ENCODE results near the gene TRPC3. TPM values are rescaled to one million over a fixed set of nuclear protein-coding genes. Genes with fewer than 3 reads are reported as not detected.

Gene TRPC3
- total RNA-seq, 1 donor: under 0.01 TPM

DNA sequence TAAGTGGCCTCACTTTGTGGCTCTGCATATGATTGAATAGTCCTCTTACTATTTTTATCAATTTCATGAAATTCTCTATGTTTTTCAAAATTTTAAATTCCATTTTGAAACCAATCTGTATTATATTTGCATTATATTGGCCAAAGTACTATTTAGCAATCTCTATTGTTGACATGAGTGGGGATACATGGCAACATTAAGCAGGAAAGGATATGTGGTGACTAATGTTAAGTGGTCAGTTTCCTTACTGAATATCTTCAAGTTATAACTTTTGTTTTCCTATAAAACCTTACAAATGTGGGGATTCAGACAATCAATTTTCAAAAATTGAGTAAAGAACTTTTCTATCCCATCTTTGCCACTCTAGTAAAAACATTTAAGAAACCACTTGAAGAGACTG is 91.7 kb downstream of the TRPC3 start:
- Histone ChIP-seq H3K4me2 (ENCODE audit: insufficient read depth, low read length) (no peak overlapping the region), H3K27me3 (ENCODE audit: insufficient read depth, low read length) (no peaks in the 10 kb centered on the region), H4K20me1 (ENCODE audit: insufficient read depth, low read length) (no peaks in the 10 kb centered on the region), H3K4me3 (ENCODE audit: insufficient read depth, low read length) (no peak overlapping the region), H3K9me3 (ENCODE audit: low read depth, low read length) (no peaks in the 10 kb centered on the region), H3K36me3 (ENCODE audit: insufficient read depth, low read length) (peaks cover 39% of the 10 kb centered on the region), H3K4me1 (ENCODE audit: insufficient read depth, low read length) (no peaks in the 10 kb centered on the region), H3K27ac (ENCODE audit: low read depth, low read length) (no peak overlapping the region), H3K79me2 (ENCODE audit: insufficient read depth, low read length) (no peaks in the 10 kb centered on the region), H2AFZ (ENCODE audit: low read length) (no peak overlapping the region)
- TF ChIP-seq CTCF (IDR thresholded peaks at IDR 0.05; ENCODE audit: extremely low read depth, low read depth, low read length): no peak
- DNase-seq (ENCODE audit: insufficient read length, low spot score, missing footprints): no peak

DNA sequence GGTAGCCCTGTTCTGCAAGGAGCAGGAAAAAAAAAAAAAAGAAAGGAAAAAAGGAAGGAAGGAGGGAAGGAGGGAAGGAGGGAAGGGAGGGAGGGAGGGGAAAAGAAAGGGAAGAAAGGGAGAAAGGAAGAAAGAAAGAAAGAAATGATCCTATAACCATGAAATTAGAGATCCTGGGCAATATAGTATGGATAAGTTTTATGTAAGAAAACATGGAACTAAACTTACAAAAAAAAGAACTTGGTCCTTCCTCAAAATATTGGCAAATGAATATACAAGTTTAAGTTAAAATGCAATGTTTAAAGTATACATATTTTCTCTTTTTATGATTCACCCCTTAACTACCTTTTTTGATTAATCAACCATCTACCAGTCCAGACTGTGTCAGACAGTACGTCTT is 100.5 kb downstream of the TRPC3 start:
- H3K4me3 ChIP-seq (ENCODE audit: insufficient read depth, low read length): no peak overlapping the region
- TF ChIP-seq CTCF (IDR thresholded peaks at IDR 0.05; ENCODE audit: extremely low read depth, low read depth, low read length): no peak
- no peak for DNase-seq (ENCODE audit: insufficient read length, low spot score, missing footprints)
- no peak overlapping the region for H2AFZ ChIP-seq (ENCODE audit: low read length)
- H3K4me1 ChIP-seq (ENCODE audit: insufficient read depth, low read length): no peaks in the 10 kb centered on the region
- H3K27me3 ChIP-seq (ENCODE audit: insufficient read depth, low read length): no peaks in the 10 kb centered on the region
- no peaks in the 10 kb centered on the region for H3K79me2 ChIP-seq (ENCODE audit: insufficient read depth, low read length)
- H3K36me3 ChIP-seq (ENCODE audit: insufficient read depth, low read length): peaks cover 30% of the 10 kb centered on the region
- no peaks in the 10 kb centered on the region for H3K9me3 ChIP-seq (ENCODE audit: low read depth, low read length)
- no peaks in the 10 kb centered on the region for H4K20me1 ChIP-seq (ENCODE audit: insufficient read depth, low read length)
- no peak overlapping the region for H3K27ac ChIP-seq (ENCODE audit: low read depth, low read length)
- H3K4me2 ChIP-seq (ENCODE audit: insufficient read depth, low read length): no peak overlapping the region

GRCh38 chr4:121846662-121847061 is 105.2 kb downstream of the TRPC3 start:
- no peak overlapping the region for H3K27ac ChIP-seq (ENCODE audit: low read depth, low read length)
- H3K4me2 ChIP-seq (ENCODE audit: insufficient read depth, low read length): no peak overlapping the region
- H3K36me3 ChIP-seq (ENCODE audit: insufficient read depth, low read length): peaks cover 51% of the 10 kb centered on the region
- H3K9me3 ChIP-seq (ENCODE audit: low read depth, low read length): no peaks in the 10 kb centered on the region
- H2AFZ ChIP-seq (ENCODE audit: low read length): no peak overlapping the region
- H3K4me3 ChIP-seq (ENCODE audit: insufficient read depth, low read length): no peak overlapping the region
- H3K27me3 ChIP-seq (ENCODE audit: insufficient read depth, low read length): no peaks in the 10 kb centered on the region
- no peak for TF ChIP-seq CTCF (IDR thresholded peaks at IDR 0.05; ENCODE audit: extremely low read depth, low read depth, low read length)
- H3K4me1 ChIP-seq (ENCODE audit: insufficient read depth, low read length): no peaks in the 10 kb centered on the region
- H4K20me1 ChIP-seq (ENCODE audit: insufficient read depth, low read length): no peaks in the 10 kb centered on the region
- DNase-seq (ENCODE audit: insufficient read length, low spot score, missing footprints): no peak
- no peaks in the 10 kb centered on the region for H3K79me2 ChIP-seq (ENCODE audit: insufficient read depth, low read length)

DNA sequence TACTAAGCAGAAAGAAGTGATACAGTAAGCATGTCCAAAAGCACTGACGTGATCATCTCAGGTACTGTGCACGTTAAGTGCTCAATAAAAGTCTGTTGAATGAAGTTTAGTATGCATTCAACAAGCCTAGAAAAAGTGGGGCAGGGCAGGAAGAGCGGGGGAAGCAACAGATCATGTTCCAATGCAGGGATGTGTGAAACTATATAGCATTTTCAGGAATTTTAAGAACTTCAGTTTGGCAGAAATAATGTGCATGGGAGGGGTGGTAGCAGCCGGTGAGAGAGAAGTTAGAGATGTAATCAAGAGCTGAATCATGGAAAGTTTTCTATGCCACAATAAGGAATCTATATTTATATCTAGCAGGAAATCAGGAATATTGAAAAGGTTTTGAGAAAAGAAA is 109.0 kb downstream of the TRPC3 start:
- TF ChIP-seq CTCF (IDR thresholded peaks at IDR 0.05; ENCODE audit: extremely low read depth, low read depth, low read length): no peak
- Histone ChIP-seq H3K79me2 (ENCODE audit: insufficient read depth, low read length) (no peaks in the 10 kb centered on the region), H3K9me3 (ENCODE audit: low read depth, low read length) (no peaks in the 10 kb centered on the region), H3K4me3 (ENCODE audit: insufficient read depth, low read length) (no peak overlapping the region), H3K4me1 (ENCODE audit: insufficient read depth, low read length) (no peaks in the 10 kb centered on the region), H3K27me3 (ENCODE audit: insufficient read depth, low read length) (no peaks in the 10 kb centered on the region), H4K20me1 (ENCODE audit: insufficient read depth, low read length) (no peaks in the 10 kb centered on the region), H3K4me2 (ENCODE audit: insufficient read depth, low read length) (no peak overlapping the region), H2AFZ (ENCODE audit: low read length) (no peak overlapping the region), H3K36me3 (ENCODE audit: insufficient read depth, low read length) (peaks cover 46% of the 10 kb centered on the region), H3K27ac (ENCODE audit: low read depth, low read length) (no peak overlapping the region)
- DNase-seq (ENCODE audit: insufficient read length, low spot score, missing footprints): no peak
